Karpas-422 (cell line): ENCODE measurements around the gene FTSJ3. TPM values are rescaled to one million over a fixed set of nuclear protein-coding genes. Genes with fewer than 3 reads are reported as not detected.

Source experiments
- DNase-seq: peaks from one replicate; pipeline ENCODE4 v3.0.0-alpha.2; 2015
- H2AFZ ChIP-seq: fragments of 200-600 bp; sonication (generic); 2 replicates; pipeline ENCODE4 v1.6.1; 2014; ENCODE audit warnings: antibody characterized with exemption, low read length, mixed read lengths
- H3K27ac ChIP-seq: fragments of 200-600 bp; sonication (generic); 2 replicates; pipeline ENCODE4 v1.5.1; 2014; ENCODE audit warnings: mild to moderate bottlenecking, low read length, moderate library complexity
- H3K27me3 ChIP-seq: fragments of 200-600 bp; sonication (generic); 2 replicates; pipeline ENCODE4 v1.6.1; 2014; ENCODE audit warnings: low read length, mixed read lengths
- H3K36me3 ChIP-seq: fragments of 200-600 bp; sonication (generic); 2 replicates; pipeline ENCODE4 v1.6.1; 2014; ENCODE audit warnings: low read length, mixed read lengths; ENCODE audit not compliant: insufficient read depth
- H3K4me1 ChIP-seq: fragments of 200-600 bp; sonication (generic); 2 replicates; pipeline ENCODE4 v1.6.1; 2014; ENCODE audit warnings: mild to moderate bottlenecking, low read length, mixed read lengths
- H3K4me2 ChIP-seq: fragments of 200-600 bp; sonication (generic); 2 replicates; pipeline ENCODE4 v1.6.1; 2014; ENCODE audit warnings: low read length, low read depth, mild to moderate bottlenecking; ENCODE audit not compliant: poor library complexity, severe bottlenecking
- H3K4me3 ChIP-seq: fragments of 200-600 bp; sonication (generic); 2 replicates; pipeline ENCODE4 v1.5.1; 2014; ENCODE audit warnings: mild to moderate bottlenecking, antibody characterized with exemption, low read length, mixed read lengths
- H3K79me2 ChIP-seq: fragments of 200-600 bp; sonication (generic); 2 replicates; pipeline ENCODE4 v1.6.1; 2014; ENCODE audit warnings: mild to moderate bottlenecking, low read length, mixed read lengths
- H3K9ac ChIP-seq: fragments of 200-600 bp; sonication (generic); 2 replicates; pipeline ENCODE4 v1.6.0; 2014; ENCODE audit warnings: low read length
- H3K9me2 ChIP-seq: fragments of 200-600 bp; sonication (generic), shearing (Covaris generic); replicated peaks from 2 replicates; pipeline ENCODE4 v1.6.0; 2014; ENCODE audit warnings: mild to moderate bottlenecking, low read length, moderate library complexity; ENCODE audit not compliant: insufficient read depth
- H3K9me3 ChIP-seq: fragments of 300-700, 200-600 bp; sonication (generic); 2 replicates; pipeline ENCODE4 v1.6.1; 2014; ENCODE audit warnings: low read length, mixed read lengths
- H4K20me1 ChIP-seq: fragments of 200-600 bp; sonication (generic); 2 replicates; pipeline ENCODE4 v1.6.1; 2014; ENCODE audit warnings: mild to moderate bottlenecking, antibody characterized with exemption, low read length, low read depth; ENCODE audit not compliant: insufficient read depth
- total RNA-seq: library from RNA; depleted of rRNA; stranded (reverse); fragments of >200 nt; shearing (Covaris generic); gene quantifications from 2 replicates; pipeline ENCODE4 v1.2.3, GENCODE V29; 2014; ENCODE audit warnings: low replicate concordance

Gene FTSJ3
- total RNA-seq, 1 experiment from 2014 or later = 39.5 TPM

DNA sequence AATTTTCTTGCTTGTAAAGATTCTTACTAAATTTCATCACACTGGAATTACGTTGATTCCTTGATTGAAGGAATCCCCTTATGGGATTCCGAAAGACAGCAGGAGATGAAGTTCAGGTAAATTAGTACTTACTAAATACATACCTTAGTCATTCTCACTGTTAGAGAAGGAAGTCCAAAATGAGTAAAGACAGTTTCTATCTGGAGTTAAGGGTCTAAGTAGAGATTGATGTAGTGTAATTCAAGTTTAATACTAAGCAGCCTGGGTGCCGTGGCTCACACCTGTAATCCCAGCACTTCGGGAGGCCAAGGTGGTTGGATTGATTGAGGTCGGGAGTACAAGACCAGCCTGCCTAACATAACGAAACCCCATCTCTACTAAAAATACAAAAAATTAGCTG lies 43.9 kb downstream of the FTSJ3 start:
- peaks cover 57% of the 10 kb centered on the region for H4K20me1 ChIP-seq
- H2AFZ ChIP-seq = no peak overlapping the region
- H3K4me1 ChIP-seq = peaks cover 27% of the 10 kb centered on the region
- H3K27me3 ChIP-seq = no peaks in the 10 kb centered on the region
- no peaks in the 10 kb centered on the region for H3K9me2 ChIP-seq
- peaks cover 98% of the 10 kb centered on the region for H3K79me2 ChIP-seq
- DNase-seq = no peak
- no peak overlapping the region for H3K4me2 ChIP-seq
- H3K4me3 ChIP-seq = no peak overlapping the region
- H3K36me3 ChIP-seq = peaks cover 56% of the 10 kb centered on the region; the same call in 1 of the 2 replicates
- H3K9ac ChIP-seq = no peak overlapping the region
- no peaks in the 10 kb centered on the region for H3K9me3 ChIP-seq
- H3K27ac ChIP-seq = no peak overlapping the region

DNA sequence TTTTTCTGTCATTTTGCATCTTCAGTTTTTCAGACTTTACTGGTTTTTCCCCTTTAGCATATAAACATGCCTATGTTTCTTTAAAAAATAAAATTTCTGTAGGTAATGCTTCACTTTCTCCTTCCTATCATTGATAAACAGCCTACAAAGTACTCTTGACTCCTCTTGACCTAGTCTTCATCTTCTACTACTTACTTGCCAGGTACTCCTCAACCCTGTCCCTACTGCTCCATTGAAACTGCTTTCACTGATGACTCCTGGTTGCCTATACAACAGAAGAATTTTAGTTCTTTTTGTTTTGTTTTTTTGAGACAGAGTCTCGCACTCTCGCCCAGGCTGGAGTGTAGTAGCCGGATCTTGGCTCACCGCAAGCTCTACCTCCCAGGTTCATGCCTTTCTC lies 46.5 kb downstream of the FTSJ3 start:
- Histone ChIP-seq H3K27me3 (no peaks in the 10 kb centered on the region), H3K9me2 (no peaks in the 10 kb centered on the region), H3K79me2 (peaks cover 99% of the 10 kb centered on the region), H3K4me2 (no peak overlapping the region), H3K9ac (no peak overlapping the region), H3K4me3 (no peak overlapping the region), H2AFZ (no peak overlapping the region), H3K36me3 (peaks cover 62% of the 10 kb centered on the region), H3K9me3 (no peaks in the 10 kb centered on the region), H3K4me1 (peaks cover 39% of the 10 kb centered on the region), H4K20me1 (peaks cover 71% of the 10 kb centered on the region), H3K27ac (no peak overlapping the region)
- DNase-seq = no peak

DNA sequence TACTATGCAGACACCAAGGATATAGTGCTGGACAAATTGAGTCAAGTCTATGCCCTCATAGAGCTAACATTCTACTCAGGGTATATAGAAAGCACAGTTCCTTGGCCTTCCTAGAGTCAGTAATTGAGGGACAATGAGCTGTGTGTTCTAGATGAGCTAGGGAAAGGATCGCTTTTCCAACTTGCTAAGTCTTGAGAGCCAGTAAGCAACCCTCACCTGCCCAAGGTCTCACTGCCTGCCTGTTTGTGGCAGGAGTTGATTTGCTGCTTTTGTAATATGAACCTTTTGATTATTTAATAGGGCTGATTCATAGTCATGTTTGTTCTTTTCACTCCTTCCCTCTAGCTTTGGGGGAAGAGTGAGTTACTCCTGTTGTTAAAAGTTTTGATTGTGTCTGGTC lies 47.0 kb downstream of the FTSJ3 start:
- H3K27me3 ChIP-seq = no peaks in the 10 kb centered on the region
- no peak overlapping the region for H2AFZ ChIP-seq
- H3K36me3 ChIP-seq = peaks cover 61% of the 10 kb centered on the region
- H3K4me1 ChIP-seq = peaks cover 43% of the 10 kb centered on the region
- no peaks in the 10 kb centered on the region for H3K9me3 ChIP-seq
- H3K4me3 ChIP-seq = no peak overlapping the region
- H3K9me2 ChIP-seq = no peaks in the 10 kb centered on the region
- H3K9ac ChIP-seq = no peak overlapping the region
- no peak overlapping the region for H3K27ac ChIP-seq
- no peak for DNase-seq
- H4K20me1 ChIP-seq = peaks cover 71% of the 10 kb centered on the region
- H3K79me2 ChIP-seq = peaks cover 99% of the 10 kb centered on the region
- H3K4me2 ChIP-seq = no peak overlapping the region

DNA sequence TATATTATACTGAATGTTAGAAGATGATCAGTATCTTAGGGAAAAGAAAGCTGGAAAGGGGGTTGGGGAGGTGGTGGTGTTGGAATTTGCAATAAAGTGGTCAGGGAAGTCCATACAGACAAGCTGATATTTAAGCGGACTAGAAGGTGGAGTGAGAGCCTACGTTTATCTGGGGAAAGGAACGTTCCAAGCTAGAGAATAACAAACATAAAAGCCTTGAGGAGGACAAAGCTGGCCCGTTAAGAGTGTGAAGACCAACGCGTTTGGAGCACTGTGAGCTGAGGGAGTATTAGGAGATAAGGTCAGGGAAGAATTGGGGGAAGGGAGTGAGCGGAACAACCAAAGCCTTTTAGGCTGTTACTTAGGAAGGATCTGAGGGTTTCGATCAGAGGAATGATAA lies 52.0 kb downstream of the FTSJ3 start:
- H3K79me2 ChIP-seq = peaks cover 93% of the 10 kb centered on the region
- DNase-seq = no peak
- peak overlapping the region; percentile 95 for H3K9ac ChIP-seq
- H3K9me2 ChIP-seq = no peaks in the 10 kb centered on the region
- H3K4me1 ChIP-seq = peaks cover 36% of the 10 kb centered on the region
- H3K27ac ChIP-seq = no peak overlapping the region
- H2AFZ ChIP-seq = no peak overlapping the region
- H3K27me3 ChIP-seq = no peaks in the 10 kb centered on the region
- H3K9me3 ChIP-seq = no peaks in the 10 kb centered on the region
- peak overlapping the region; percentile 87 for H3K4me2 ChIP-seq
- H3K4me3 ChIP-seq = peak overlapping the region; percentile 88
- H4K20me1 ChIP-seq = peaks cover 62% of the 10 kb centered on the region
- peaks cover 41% of the 10 kb centered on the region for H3K36me3 ChIP-seq

DNA sequence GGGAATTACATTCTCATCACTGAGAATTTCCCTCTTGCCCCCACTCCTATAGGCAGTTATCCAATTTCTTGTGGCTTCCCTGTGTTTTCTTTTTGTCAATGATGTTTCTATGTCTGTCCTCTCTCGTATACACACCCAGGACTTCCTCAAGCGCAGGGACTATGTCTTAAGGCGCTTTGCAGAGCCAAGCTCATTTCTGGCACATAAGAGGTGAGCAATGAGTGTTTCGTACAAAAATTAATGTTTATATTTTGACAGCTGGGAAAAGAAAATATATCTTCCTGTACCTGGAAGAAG lies 52.5 kb downstream of the FTSJ3 start:
- H3K9me2 ChIP-seq = no peaks in the 10 kb centered on the region
- H4K20me1 ChIP-seq = peaks cover 60% of the 10 kb centered on the region
- no peak overlapping the region for H2AFZ ChIP-seq
- DNase-seq = peak; percentile 73
- peak overlapping the region; percentile 87 for H3K4me2 ChIP-seq
- H3K27ac ChIP-seq = peak overlapping the region; percentile 94
- H3K4me1 ChIP-seq = peaks cover 33% of the 10 kb centered on the region
- H3K9me3 ChIP-seq = no peaks in the 10 kb centered on the region
- peak overlapping the region; percentile 88 for H3K4me3 ChIP-seq
- H3K36me3 ChIP-seq = peaks cover 43% of the 10 kb centered on the region
- peaks cover 93% of the 10 kb centered on the region for H3K79me2 ChIP-seq
- H3K9ac ChIP-seq = peak overlapping the region; percentile 95
- no peaks in the 10 kb centered on the region for H3K27me3 ChIP-seq

DNA sequence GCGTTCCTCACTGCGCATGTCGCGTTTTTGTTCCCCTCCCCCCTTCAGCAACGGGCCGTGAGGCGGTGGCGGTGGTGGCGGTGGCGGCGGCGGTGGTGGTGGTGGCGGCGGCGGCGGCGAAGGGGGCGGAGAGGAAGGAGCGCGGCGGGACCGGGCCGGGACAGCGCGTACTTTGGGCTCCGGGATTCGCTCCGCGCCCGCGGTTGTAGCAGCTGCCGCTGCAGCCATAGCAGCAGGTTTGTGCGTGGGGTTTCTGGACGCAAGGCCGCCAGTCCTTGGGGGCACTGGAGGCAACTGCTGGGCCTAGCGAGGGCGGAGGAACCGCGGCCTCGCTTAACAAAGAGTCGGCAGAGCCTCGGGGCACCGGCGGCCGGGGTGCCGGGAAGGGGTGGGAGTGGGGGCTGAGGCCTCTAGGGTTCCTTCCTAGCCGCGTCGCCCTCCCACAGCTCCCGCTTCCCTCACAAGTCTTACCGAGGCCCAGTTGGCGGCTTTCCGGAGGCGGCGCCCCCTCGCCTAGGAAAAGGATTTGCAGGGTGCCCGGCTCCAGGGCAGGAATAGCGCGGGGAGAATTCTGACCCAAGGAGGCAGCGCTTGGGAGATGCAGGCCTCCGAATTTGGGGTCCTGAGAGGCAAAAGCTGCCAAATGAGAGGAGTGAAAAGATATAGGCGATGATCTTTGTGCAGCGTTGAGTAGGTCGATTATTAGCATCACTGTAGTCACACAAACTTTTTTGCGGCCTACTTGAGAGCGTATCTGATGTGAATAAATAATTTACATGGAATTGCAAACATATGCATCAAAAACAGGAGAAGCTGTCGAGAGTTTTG lies 53.1 kb downstream of the FTSJ3 start, which contains the start of gene DDX42:
TSS of gene DDX42 (plus strand) at position 30 of the 828 bp plus-strand sequence. CDS start 12,880 bp downstream, outside the sequence.
- peak within 1 kb of the TSS; percentile 88 for H3K4me3 ChIP-seq
- H3K27ac ChIP-seq = peak within 1 kb of the TSS; percentile 94
- peaks cover 93% of the 10 kb centered on the region for H3K79me2 ChIP-seq
- peak within 1 kb of the TSS; percentile 95 for H3K4me2 ChIP-seq
- peak within 1 kb of the TSS; percentile 95 for H3K9ac ChIP-seq
- 0 out of 2 replicates have a peak within 1 kb of the TSS, but pooled peaks have one; percentile 21 for H2AFZ ChIP-seq
- peaks cover 54% of the 10 kb centered on the region for H4K20me1 ChIP-seq
- no peaks in the 10 kb centered on the region for H3K27me3 ChIP-seq
- DNase-seq = no peak
- H3K9me3 ChIP-seq = no peaks in the 10 kb centered on the region
- peaks cover 30% of the 10 kb centered on the region for H3K4me1 ChIP-seq
- H3K9me2 ChIP-seq = no peaks in the 10 kb centered on the region
- peaks cover 38% of the 10 kb centered on the region for H3K36me3 ChIP-seq

DNA sequence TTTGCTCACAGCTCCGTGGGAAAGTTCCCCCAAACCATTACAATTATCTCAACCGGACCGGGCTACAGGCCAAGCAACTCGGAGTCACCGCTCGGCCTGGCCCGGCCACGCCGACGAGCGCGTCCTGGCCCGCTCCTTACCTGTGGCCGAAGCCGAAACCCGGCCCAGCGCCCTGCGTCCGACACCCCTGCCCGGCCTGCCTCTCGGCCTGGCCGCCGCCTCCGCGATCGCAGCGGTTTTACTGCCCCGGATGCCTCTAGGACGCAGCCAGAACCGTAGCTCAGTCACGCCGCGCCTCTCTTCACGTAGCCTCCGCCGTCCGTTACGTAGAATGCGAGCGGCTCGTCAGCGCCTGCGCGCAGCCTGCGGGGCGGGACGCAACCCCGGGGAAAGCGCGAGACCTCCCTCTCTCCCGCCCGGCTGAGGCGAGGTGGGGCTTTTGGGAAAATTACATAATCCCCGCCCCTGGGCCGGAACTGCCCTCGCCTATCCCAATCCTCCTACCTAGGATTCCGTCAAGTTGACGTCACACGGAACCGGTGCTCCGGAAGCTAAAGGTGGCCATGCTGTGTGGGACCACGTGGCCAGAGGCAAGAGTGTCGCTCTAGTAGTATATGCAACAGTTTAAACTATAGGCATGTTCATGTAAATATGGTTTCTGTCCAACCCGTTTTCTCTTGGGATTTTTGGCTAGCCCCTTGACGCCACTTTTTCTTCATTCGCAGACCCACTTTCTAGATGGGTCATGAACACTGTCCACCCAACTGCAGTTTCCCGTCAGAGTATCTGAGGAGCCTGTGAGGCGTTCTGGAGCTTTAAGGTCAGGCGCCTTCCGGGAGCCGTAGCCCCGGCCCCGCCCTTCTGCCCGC lies 54.0 kb downstream of the FTSJ3 start, which contains the start of gene CCDC47:
TSS of gene CCDC47 (minus strand) at position 326 of the 869 bp plus-strand sequence. CDS start 7,422 bp downstream, outside the sequence.
- Histone ChIP-seq H4K20me1 (peaks cover 46% of the 10 kb centered on the region), H3K27me3 (no peaks in the 10 kb centered on the region), H3K4me3 (peak within 1 kb of the TSS; percentile 88), H3K36me3 (peaks cover 31% of the 10 kb centered on the region), H3K4me1 (peaks cover 30% of the 10 kb centered on the region), H3K9me3 (no peaks in the 10 kb centered on the region), H3K4me2 (peak within 1 kb of the TSS; percentile 95), H3K79me2 (peaks cover 93% of the 10 kb centered on the region), H3K27ac (peak within 1 kb of the TSS; percentile 94), H2AFZ (0 out of 2 replicates have a peak within 1 kb of the TSS, but pooled peaks have one; percentile 21), H3K9ac (peak within 1 kb of the TSS; percentile 95), H3K9me2 (no peaks in the 10 kb centered on the region)
- peak; percentile 100 for DNase-seq
